Natural killer cell treated with Interleukin-12 subunit alpha and Interleukin-12 subunit beta and Interleukin-15 and Interleukin-18, amount 100 ng/mL, for 72 hours (primary cell): Measurements from ENCODE around the gene RGS5. TPM values are rescaled to one million over a fixed set of nuclear protein-coding genes. Genes with fewer than 3 reads are reported as not detected.

Experiments
- ATAC-seq, 2 donors: fragments of 150-1000 bp; cut with Tn5 transposase in 1 of 2; sonication (Bioruptor Pico), chemical (Tn5 transposase) in 1 of 2; 2 replicates each; pipeline ENCODE4 v1.10.0; 2021
- DNase-seq: peaks from one replicate; pipeline ENCODE4 v3.0.0; 2022; ENCODE audit warnings: low spot score
- H3K27ac Mint-ChIP-seq, 2 donors: 1 replicate in 1 of 2; 2 replicates in 1 of 2; pipeline ENCODE4 v1.8.0; 2022; ENCODE audit warnings: mixed read lengths in 2 of 2, mild to moderate bottlenecking in 1 of 2, moderate library complexity in 1 of 2
- H3K27me3 Mint-ChIP-seq, 2 donors: 1 replicate in 1 of 2; 2 replicates in 1 of 2; pipeline ENCODE4 v1.8.0; 2022; ENCODE audit warnings: mixed read lengths in 2 of 2
- H3K36me3 Mint-ChIP-seq: one replicate; pipeline ENCODE4 v1.8.0; 2022; ENCODE audit warnings: mixed read lengths
- H3K4me1 Mint-ChIP-seq, 2 donors: 1 replicate in 1 of 2; 2 replicates in 1 of 2; pipeline ENCODE4 v1.8.0; 2022; ENCODE audit warnings: low read depth in 2 of 2, mixed read lengths in 2 of 2, mild to moderate bottlenecking in 1 of 2
- H3K4me3 Mint-ChIP-seq: one replicate; pipeline ENCODE4 v1.8.0; 2022; ENCODE audit warnings: mixed read lengths
- H3K9me3 Mint-ChIP-seq: 2 replicates; pipeline ENCODE4 v1.8.0; 2022; ENCODE audit warnings: mixed read lengths
- total RNA-seq, 2 donors: library from RNA; stranded (reverse); gene quantifications; one replicate each; pipeline ENCODE4 v1.2.3, GENCODE V29; 2022

RGS5 gene
- total RNA-seq, 2 donors from 2014 or later, result 0.95 to 1.2 TPM

DNA sequence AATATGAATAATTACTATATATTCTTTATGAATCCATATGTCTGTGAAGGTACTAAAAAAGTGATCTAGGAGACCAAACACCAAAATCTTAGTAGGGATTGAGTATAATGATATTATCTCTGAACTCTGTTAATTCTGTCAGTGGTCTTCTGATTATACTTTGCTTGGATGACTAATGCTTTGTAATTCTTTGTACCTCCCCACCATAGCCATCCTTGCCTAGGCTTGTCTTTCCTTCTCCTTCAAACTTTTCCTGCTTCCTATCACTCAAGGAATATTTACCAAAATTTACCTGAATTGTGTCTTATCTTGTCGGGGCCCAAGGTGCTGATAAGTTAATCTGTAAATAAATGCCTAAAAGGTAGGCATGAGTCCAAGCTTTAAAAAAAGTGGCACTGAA is 845 bp upstream of the RGS5 start:
- H3K27me3 Mint-ChIP-seq, result peaks cover 4 to 11% of the 10 kb centered on the region in 2 donors
- no peak for DNase-seq
- H3K36me3 Mint-ChIP-seq, result no peaks in the 10 kb centered on the region
- no peaks in the 10 kb centered on the region for H3K4me1 Mint-ChIP-seq
- ATAC-seq, result no peak
- no peak overlapping the region for H3K27ac Mint-ChIP-seq
- no peak overlapping the region for H3K4me3 Mint-ChIP-seq
- H3K9me3 Mint-ChIP-seq, result no peaks in the 10 kb centered on the region

DNA sequence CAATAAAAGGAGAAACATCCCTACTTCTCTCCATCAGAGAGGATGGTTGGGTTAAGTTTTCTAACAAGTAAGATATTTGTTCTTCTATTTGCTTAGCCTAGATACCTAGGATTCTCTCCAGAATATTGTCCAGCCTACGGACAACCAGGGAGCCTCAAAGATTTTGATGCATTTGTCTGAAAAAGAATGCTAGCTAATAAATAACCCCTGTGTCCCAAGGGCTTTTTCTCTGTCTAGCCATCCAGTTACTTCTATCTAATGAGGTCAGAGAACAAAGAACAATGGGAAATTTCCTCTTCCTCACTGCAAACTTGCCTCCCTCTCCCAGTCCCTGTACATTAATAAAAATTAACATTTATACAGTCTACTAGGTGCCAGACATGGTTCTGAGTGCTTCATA is 810 bp downstream of the RGS5 start:
- H3K9me3 Mint-ChIP-seq, result no peaks in the 10 kb centered on the region
- DNase-seq (no peak), ATAC-seq (no peak)
- H3K27me3 Mint-ChIP-seq, result peaks cover 2 to 22% of the 10 kb centered on the region in 2 donors
- no peaks in the 10 kb centered on the region for H3K4me1 Mint-ChIP-seq
- no peak overlapping the region for H3K4me3 Mint-ChIP-seq
- no peak overlapping the region for H3K27ac Mint-ChIP-seq
- H3K36me3 Mint-ChIP-seq, result no peaks in the 10 kb centered on the region

DNA sequence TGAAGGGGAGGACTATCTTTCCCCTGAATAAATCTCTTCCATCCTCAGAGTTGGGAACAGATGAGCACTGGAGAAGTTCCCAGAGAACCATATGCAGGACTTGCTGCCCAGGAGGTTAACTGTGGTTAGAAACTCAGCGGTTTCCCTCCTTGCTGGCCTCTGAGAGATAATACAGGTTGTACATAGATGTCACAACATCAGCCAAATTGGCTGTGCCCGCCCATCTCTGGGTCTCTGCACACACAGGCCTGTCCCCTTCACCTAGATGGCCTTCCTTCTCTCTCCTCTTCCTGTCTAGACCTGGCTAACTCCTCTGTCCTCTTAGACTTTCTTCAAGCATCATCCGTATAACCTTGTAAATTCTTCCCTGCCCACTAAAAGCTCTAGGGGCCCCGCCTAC is 5.7 kb downstream of the RGS5 start:
- H3K4me1 Mint-ChIP-seq, result no peaks in the 10 kb centered on the region
- ATAC-seq, result no peak
- peaks cover 8 to 17% of the 10 kb centered on the region in 2 donors for H3K27me3 Mint-ChIP-seq
- H3K36me3 Mint-ChIP-seq, result no peaks in the 10 kb centered on the region
- no peak overlapping the region for H3K4me3 Mint-ChIP-seq
- no peak overlapping the region for H3K27ac Mint-ChIP-seq
- DNase-seq, result no peak
- H3K9me3 Mint-ChIP-seq, result no peaks in the 10 kb centered on the region

DNA sequence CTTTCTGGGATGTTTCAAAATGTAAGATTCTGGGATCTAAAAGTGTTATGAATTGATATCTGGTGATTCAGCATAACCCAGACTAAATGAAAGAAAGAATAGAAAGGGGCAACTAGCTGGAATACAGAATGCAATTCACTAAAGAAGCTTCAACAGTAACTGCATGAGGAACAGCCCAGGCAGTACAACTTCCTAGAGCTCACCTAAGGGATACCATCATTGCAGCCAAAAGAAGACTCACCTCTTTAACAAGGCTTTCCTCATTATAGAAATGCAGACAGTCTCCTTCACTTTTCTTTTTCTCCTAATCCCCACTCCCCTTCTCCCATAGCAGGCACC is 6.3 kb downstream of the RGS5 start:
- Mint-ChIP-seq H3K4me1 (no peaks in the 10 kb centered on the region), H3K27me3 (peaks cover 8 to 17% of the 10 kb centered on the region in 2 donors), H3K9me3 (no peaks in the 10 kb centered on the region), H3K4me3 (no peak overlapping the region), H3K36me3 (no peaks in the 10 kb centered on the region), H3K27ac (no peak overlapping the region)
- ATAC-seq (no peak), DNase-seq (no peak)

DNA sequence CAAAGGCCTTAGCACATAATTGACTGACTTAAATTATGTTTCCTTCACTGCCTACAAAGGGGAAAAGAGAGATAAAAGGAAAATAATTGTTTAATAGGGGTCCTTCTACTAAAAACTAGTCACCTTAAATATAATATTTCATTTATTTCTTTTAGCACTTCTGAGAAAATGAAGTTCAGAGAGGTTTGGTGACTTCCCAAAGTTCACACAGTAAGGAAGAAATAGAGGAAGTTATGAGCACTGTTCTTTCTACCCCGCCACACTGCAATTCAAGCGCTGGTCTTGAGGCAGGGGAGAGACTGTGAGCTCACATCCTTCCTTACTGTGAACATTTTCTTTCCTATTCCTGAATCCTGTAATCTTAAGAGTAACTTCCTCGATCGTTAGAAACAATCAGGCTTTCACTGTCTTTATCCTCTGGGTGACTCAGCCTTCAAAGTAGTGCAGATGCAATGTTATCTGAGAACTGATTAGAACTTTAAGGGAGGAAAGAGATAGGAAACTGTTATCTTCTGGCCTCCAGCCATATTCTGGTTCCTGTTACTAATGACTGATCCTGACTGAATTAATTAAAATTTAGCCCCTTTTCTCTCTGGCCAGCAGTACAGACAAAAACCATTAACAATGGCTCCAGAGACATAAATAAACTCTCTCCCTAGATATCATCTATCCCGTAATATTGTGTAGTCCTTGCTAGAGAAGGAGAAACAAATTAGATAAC is 6.8 kb downstream of the RGS5 start:
- DNase-seq (no peak), ATAC-seq (no peak)
- Mint-ChIP-seq H3K4me1 (no peaks in the 10 kb centered on the region), H3K4me3 (no peak overlapping the region), H3K9me3 (no peaks in the 10 kb centered on the region), H3K27ac (no peak overlapping the region), H3K27me3 (peaks cover 8 to 17% of the 10 kb centered on the region in 2 donors), H3K36me3 (no peaks in the 10 kb centered on the region)

DNA sequence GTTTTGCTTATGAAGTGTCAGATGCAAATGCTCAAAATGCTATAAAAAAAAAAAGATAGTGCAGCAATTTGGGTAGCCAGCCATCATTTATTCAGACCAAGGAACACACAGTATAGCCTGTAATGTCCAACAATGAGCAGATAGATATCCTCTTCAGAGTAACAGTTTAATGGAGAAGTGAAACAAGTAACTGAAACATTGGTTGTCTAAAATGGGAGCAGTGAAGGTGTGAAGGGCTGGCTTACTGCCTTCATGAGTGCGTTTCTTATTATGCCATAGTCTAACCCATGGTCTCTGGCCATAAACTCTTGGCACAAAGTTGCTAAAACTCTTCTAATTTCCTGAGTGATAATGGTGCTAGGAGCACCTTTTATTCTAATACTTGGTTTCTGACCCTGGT is 11.4 kb downstream of the RGS5 start:
- Mint-ChIP-seq H3K27ac (no peak overlapping the region), H3K27me3 (peaks cover under 1 to 7% of the 10 kb centered on the region in 2 donors), H3K4me3 (no peak overlapping the region), H3K4me1 (no peaks in the 10 kb centered on the region), H3K9me3 (no peaks in the 10 kb centered on the region), H3K36me3 (no peaks in the 10 kb centered on the region)
- DNase-seq (no peak), ATAC-seq (no peak)

DNA sequence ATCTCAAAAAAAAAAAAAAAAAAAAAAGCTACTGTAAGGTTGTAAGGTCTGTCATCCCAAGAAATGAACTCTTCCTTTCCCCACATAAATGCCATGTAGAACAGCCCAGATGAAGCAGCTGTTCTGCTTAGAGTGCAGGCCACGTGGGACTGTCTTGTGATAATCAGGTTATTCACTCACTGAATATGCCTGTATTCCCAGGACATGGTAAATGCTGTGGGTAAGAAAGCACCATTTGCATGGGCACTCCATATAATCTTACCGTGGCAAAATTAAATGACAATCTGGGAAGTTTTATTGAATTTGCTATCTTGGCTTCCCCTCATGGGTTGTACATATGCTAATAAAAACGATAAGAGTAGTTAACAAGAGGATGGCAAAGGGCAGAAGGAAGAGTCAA is 13.8 kb downstream of the RGS5 start:
- Mint-ChIP-seq H3K4me1 (no peaks in the 10 kb centered on the region), H3K9me3 (no peaks in the 10 kb centered on the region), H3K4me3 (no peak overlapping the region), H3K27me3 (peaks cover 13 to 14% of the 10 kb centered on the region in 2 donors), H3K27ac (no peak overlapping the region), H3K36me3 (no peaks in the 10 kb centered on the region)
- DNase-seq, result no peak
- no peak for ATAC-seq

DNA sequence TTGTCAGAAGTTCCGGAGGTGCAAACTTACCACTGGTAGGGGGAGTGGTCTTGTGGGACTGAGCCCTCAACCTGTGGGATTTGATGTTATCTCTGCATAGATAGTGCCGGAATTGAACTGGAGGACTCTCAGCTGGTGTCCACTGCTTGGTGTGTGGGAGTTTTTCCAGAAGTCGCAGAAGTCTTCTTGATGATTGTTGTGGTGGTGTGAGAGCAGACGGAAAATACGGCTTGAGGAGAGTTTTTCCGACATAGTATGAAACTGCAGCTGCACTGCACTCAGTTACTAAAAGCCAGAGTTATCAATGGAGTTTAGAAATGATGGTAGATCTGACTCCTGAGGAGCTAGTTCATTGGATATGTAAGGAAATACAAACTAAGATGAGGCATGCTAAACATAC is 14.9 kb downstream of the RGS5 start:
- Mint-ChIP-seq H3K27ac (no peak overlapping the region), H3K27me3 (peaks cover 15 to 16% of the 10 kb centered on the region in 2 donors), H3K9me3 (no peaks in the 10 kb centered on the region), H3K4me1 (no peaks in the 10 kb centered on the region), H3K4me3 (no peak overlapping the region), H3K36me3 (no peaks in the 10 kb centered on the region)
- ATAC-seq, result no peak
- no peak for DNase-seq

DNA sequence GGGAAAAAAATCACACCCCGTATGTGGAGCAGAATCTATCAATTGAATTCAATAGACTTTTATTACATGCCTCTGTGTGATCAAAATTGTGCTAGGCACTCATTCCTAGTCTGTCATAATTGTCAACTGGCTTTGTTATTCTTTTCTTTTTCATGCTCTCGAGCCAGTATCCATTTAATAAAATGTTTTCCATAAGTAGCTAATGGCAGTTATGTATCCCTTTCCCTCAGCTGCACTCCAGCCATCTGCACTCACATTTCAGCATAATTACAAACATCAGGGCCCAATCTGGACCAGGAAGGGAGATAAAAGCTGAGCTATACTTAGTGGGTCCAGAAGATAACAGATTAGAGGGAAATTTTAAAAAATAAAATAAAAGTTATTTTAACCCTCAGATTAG is 15.9 kb downstream of the RGS5 start:
- ATAC-seq, result no peak
- H3K4me1 Mint-ChIP-seq, result no peaks in the 10 kb centered on the region
- H3K9me3 Mint-ChIP-seq, result no peaks in the 10 kb centered on the region
- H3K36me3 Mint-ChIP-seq, result no peaks in the 10 kb centered on the region
- H3K27me3 Mint-ChIP-seq, result peaks cover 15 to 16% of the 10 kb centered on the region in 2 donors
- H3K4me3 Mint-ChIP-seq, result no peak overlapping the region
- DNase-seq, result no peak
- no peak overlapping the region for H3K27ac Mint-ChIP-seq

DNA sequence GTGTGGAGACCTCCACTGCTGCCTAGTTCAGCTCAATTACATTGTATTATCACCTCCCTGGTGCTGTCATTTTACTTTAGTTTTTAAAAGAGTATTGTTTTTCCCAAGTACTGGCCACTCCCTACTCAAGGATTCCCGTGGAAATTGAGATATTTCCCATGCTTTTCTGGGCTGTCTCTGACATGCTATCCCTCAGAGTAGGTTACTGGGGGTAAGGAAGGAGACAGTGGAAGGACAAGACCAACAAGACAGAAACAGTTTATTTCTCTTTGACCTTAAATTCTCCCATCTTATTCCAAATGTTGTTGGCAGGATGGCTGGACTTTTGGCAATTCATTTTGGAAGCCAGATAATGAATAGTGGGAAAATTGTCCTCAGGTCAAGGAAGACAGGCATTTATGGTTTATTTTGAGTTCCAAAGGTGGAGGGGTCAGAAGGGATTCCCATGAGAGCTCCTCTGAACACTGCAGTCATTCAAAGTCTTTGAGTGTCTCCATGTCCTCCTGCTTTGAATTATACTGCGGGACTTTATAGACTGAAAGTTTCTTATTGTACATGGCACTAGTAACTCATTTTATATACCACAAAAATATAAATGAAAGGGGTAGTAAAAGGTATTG is 20.3 kb downstream of the RGS5 start:
- Mint-ChIP-seq H3K4me3 (no peak overlapping the region), H3K36me3 (no peaks in the 10 kb centered on the region), H3K27ac (no peak overlapping the region), H3K27me3 (peaks cover 19 to 22% of the 10 kb centered on the region in 2 donors), H3K4me1 (no peaks in the 10 kb centered on the region), H3K9me3 (no peaks in the 10 kb centered on the region)
- ATAC-seq (no peak), DNase-seq (no peak)

DNA sequence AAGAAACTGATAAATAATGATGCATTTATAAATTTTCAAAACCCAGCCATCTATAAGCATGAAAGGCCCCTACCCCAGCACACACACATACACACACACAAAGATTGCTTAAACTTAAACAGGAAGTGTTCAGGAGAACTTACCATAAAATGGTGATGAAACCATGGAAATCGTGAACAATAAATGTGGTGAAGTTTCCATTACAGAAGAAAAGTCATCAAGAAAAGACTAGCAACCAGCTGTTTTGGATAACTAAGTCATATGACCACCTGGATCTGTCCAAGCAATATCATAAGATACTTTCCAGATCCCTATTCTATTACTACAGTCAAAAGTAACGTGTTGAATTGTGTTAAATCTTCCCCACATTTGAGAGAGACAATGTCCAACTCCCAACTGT is 24.1 kb downstream of the RGS5 start:
- Mint-ChIP-seq H3K36me3 (no peaks in the 10 kb centered on the region), H3K4me1 (no peaks in the 10 kb centered on the region), H3K27me3 (peaks cover 16 to 18% of the 10 kb centered on the region in 2 donors), H3K4me3 (no peak overlapping the region), H3K27ac (no peak overlapping the region), H3K9me3 (no peaks in the 10 kb centered on the region)
- no peak for DNase-seq
- no peak for ATAC-seq

DNA sequence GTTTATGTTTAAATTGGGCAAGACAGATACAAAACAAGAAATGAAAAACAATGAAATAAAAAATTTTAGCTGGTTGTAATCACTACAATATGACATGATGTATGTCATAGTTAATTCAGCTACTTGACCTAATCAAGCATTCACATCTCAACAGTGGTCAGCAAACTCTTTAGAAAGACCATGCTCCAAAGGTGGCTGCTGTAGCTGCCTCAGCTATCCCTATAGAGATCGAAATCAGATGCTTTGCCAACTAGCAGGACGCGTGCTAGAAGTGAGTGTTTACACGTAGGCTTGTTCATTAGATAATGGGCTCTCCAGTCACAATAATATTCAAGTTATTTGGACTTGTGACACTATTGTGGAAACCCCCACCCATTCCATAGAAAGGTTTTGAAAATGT is 25.9 kb downstream of the RGS5 start:
- H3K4me1 Mint-ChIP-seq, result no peaks in the 10 kb centered on the region
- DNase-seq (no peak), ATAC-seq (no peak)
- no peaks in the 10 kb centered on the region for H3K9me3 Mint-ChIP-seq
- H3K36me3 Mint-ChIP-seq, result no peaks in the 10 kb centered on the region
- H3K27ac Mint-ChIP-seq, result no peak overlapping the region
- peaks cover 16 to 33% of the 10 kb centered on the region in 2 donors for H3K27me3 Mint-ChIP-seq
- H3K4me3 Mint-ChIP-seq, result no peak overlapping the region

DNA sequence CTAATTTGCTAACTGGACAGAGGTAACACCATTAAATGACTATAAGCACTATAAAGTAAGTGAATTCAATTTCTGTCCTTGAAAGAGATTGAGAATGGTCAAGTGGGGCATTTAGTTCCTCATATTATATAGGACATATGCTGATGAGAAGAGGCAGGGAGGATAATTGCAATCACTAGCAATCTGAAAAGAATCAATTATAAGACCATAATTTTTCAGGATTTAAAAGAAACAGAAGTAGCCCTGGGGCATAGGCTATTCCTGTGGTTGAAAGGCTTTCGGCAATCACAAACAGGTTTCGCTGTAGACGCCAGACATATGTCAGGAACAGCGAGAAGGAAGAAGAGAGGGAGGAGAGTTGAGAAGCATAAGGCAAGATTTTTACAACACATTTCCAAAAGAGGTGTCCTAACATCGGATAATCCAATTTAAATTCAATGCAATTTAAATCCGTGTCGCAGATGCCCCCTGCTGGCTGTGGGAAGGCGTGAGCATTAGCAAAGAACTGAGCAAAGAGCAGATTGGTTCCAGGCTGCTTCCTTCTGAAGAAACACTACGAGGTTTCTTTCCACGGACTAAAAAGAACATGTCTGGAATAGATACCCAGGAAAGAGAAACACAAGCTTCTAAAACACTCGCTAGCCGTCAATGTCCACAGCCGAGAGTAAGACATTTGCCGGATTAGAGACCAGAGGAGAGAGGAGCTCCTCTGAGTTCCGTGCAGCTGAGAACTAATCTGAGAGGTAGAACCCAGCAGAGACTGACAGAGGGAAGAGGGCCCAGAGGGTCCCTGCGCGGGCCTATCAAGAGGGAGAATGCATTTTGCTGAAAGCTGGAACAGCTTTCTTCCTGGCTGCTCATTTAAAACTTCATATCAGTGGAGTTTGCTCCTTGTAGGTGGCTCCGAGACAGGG is 27.9 kb downstream of the RGS5 start:
- no peaks in the 10 kb centered on the region for H3K36me3 Mint-ChIP-seq
- no peak for ATAC-seq
- no peak overlapping the region for H3K27ac Mint-ChIP-seq
- no peak overlapping the region for H3K4me3 Mint-ChIP-seq
- peaks cover 11 to 30% of the 10 kb centered on the region in 2 donors for H3K27me3 Mint-ChIP-seq
- H3K9me3 Mint-ChIP-seq, result no peaks in the 10 kb centered on the region
- no peak for DNase-seq
- no peaks in the 10 kb centered on the region for H3K4me1 Mint-ChIP-seq

DNA sequence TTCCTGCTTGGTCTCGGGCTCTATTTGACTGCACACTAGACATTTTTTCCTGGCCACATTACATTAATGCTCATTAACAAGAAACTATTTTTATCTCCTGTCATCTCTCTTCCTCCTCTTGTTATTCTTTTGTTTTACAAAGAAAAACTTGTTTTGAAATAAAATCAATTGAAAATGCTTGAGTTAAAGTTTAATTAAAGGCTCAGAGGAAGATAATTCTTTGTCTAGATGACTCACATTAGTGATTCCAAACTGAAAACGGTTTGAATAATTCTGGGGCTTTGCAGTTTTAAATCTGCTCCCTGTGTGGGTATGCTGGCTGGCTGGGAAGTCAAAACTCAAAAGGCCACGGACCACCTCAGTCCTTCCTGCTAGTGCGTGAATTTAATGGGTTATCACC is 29.6 kb downstream of the RGS5 start:
- no peaks in the 10 kb centered on the region for H3K4me1 Mint-ChIP-seq
- no peaks in the 10 kb centered on the region for H3K36me3 Mint-ChIP-seq
- H3K9me3 Mint-ChIP-seq, result no peaks in the 10 kb centered on the region
- H3K27me3 Mint-ChIP-seq, result peaks cover 11 to 30% of the 10 kb centered on the region in 2 donors
- no peak overlapping the region for H3K27ac Mint-ChIP-seq
- DNase-seq (no peak), ATAC-seq (no peak)
- H3K4me3 Mint-ChIP-seq, result no peak overlapping the region
